ENCODE measurements around the gene LY6G5C.

The LY6G5C gene

GRCh38 chr6:31661262-31662123 is 19.4 kb downstream of the LY6G5C start:
- no peak for DNase-seq

- peak; percentile 71 for DNase-seq
Observed at GRCh38 chr6:31660381-31661261, 20.2 kb downstream of the LY6G5C start, which contains the start of gene C6orf47. TSS of gene C6orf47 (minus strand) at chr6:31660778. CDS start at chr6:31659947, 831 bp downstream.

- DNase-seq, result peak; percentile 57
Observed at GRCh38 chr6:31659649-31660380, 21.1 kb downstream of the LY6G5C start.

- no peak for DNase-seq
Observed at GRCh38 chr6:31658983-31659648, 21.8 kb downstream of the LY6G5C start.

- DNase-seq, result no peak
Observed at GRCh38 chr6:31658158-31658688, 22.6 kb downstream of the LY6G5C start.

GRCh38 chr6:31657406-31658157 is 23.3 kb downstream of the LY6G5C start:
- DNase-seq, result peak; percentile 29

GRCh38 chr6:31655349-31656237 is 25.3 kb downstream of the LY6G5C start, which contains the start of gene APOM:
TSS of gene APOM (plus strand) at chr6:31655894. CDS start at chr6:31655967, 73 bp downstream.
- DNase-seq, result no peak

- DNase-seq, result no peak
Observed at GRCh38 chr6:31654574-31655348, 26.1 kb downstream of the LY6G5C start.

GRCh38 chr6:31652925-31653724 is 27.7 kb downstream of the LY6G5C start:
- DNase-seq, result no peak

- DNase-seq, result peak; percentile 51
Observed at GRCh38 chr6:31651602-31652191, 29.2 kb downstream of the LY6G5C start.

GRCh38 chr6:31645325-31645724 is 35.5 kb downstream of the LY6G5C start:
- no peak for DNase-seq

- no peak for DNase-seq
Observed at GRCh38 chr6:31643818-31644454, 36.9 kb downstream of the LY6G5C start.

- DNase-seq, result no peak
Observed at GRCh38 chr6:31642798-31643570, 37.9 kb downstream of the LY6G5C start.

- no peak for DNase-seq
Observed at GRCh38 chr6:31641370-31641769, 39.5 kb downstream of the LY6G5C start.

- no peak for DNase-seq
Observed at GRCh38 chr6:31640612-31641011, 40.3 kb downstream of the LY6G5C start.

- no peak for DNase-seq
Observed at GRCh38 chr6:31639449-31639861, 41.4 kb downstream of the LY6G5C start.

- DNase-seq, result no peak
Observed at GRCh38 chr6:31639043-31639442, 41.8 kb downstream of the LY6G5C start.
